ENCODE measurements around the gene MEF2D.
A peak's percentile ranks its signal among the peaks of the same experiment; 100 is the strongest.

Gene MEF2D

DNA sequence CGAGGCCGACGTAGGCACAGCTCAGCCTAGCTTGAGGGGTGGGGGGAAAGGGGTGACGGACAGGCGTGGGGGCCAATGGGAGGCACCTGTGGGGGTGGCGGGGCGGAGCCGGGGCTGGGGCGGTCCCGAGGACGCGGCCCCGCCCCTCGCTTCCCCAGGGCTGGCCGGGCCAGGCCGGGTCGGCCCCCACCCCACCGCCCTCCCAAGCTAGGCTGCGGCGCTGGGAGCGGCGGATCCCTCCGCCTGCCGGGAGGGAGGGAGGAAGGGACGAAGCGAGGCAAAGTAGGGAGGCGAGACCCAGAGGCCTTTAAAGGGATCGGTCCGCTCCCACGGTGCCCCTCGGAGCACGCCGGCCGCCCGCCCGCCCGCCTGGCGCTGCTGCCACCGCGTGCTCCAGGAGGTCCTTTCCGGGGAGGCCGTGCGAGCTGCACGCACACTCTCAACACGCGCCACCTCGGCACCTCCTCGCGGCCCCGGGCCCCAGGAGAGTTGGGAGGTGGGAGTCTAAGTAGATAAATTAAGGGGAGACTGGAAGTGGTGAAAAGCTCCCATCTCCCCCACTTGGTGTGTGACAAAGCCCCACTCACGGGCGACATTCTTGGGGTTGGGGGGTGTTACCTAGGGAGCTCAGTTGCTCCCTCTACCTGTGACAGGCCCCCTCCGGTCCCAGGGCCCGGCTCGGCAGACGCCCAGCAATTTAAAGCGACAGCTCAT is 375 bp upstream of the MEF2D start:
- peak; percentile 95 to 96 for DNase-seq (ENCODE audit: low read depth in 2 of 2)

DNA sequence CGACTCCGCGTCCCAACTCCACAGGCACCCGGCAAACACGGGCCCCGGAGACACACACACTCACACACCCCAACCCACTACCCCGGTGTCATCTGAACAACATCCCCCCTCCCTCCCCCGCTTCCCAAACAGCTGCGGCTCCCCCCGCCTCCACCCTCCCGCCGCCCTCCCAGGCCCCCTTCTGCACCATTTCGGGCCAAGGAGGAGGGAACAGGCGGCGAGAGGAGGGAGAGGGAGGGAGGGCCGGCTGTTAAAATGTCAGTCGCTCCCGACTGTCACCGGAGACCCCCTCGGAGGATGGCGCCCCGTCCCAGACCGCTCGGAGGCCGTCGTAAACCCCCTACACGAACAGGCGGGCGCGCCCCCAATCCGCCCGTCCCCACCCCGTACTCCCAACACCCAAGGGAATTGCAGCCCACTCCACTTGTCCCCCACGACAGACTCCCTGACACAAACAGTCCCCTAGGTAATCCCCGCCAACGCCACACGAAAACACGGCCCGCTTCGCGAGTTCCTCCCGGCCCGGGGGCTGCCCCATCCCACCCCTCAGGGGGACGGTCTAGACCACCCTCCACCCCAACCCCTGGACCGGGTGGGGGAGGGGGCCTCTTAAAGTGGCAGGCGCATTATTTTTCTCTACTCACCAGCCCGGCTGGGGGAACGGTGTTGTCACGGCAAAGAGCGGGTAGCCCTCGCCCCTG is 583 bp downstream of the MEF2D start:
- no peak for DNase-seq (ENCODE audit: low read depth in 2 of 2)

DNA sequence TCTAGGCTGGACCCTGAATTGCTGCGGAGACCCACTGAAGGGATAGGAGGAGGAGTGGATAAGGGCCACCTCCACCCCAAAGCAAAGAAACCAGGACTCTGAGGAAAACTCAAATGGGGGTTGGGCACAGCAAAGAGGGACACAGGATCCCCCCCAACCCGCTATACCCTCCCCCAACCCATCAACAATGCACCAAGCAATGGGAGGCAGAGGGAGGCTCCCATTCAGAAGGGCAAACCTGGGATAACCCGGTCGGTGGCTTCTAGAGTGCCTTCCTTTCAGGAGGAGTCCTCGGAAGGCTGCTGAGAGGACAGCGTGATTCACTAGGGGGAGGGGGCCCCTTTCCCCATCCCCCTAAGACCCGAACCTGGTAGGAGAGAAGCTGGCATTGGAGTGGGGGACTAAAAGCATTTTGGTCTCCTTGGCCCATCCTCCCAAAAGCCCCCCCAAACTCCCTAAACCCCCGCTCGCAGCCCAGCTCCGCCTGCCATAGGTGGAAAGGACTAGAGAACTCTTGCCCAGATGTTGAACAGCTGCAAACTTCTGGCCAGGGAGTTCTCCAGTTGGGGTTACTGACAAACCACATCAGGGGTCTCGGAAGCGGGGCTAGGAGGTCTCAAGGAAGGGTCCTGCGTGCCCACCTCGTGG is 1.3 kb downstream of the MEF2D start:
- no peak for DNase-seq (ENCODE audit: low read depth in 2 of 2)

DNA sequence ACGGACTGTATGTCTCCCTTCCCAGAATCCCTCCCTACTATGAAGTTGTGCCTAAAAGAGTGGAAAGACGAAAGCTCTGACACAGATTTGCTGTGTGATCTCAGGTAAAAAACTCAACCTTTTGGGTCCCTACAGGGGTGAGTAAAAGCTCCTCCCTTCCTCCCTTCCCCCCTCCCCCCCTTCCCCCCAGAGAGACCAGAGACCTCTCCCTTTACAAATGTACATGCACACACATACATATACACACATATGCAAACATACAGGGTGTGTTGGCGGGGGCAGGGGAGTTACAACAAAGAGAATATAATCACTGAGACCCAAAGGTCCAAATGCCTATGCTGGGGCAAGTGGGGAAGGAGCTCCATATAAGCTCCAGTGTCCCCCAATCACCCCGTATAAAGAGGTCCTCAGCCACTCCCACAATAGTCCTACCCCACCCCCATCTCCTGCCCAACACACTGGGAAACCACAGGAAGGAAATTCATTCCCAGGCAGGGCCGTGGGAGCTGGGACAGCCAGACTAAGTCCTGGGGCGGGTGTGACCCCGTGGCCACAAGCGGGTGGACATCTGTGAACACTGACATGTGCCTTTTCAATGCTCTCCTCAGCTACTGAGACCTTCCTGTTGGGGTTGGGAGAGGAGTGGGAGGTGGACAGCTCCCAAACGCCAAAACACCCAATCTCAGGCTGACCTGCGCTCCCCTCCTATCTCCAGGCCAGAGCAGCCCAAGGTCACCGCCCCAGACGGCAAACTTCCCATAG is 2.0 kb downstream of the MEF2D start:
- no peak for DNase-seq (ENCODE audit: low read depth in 2 of 2)

DNA sequence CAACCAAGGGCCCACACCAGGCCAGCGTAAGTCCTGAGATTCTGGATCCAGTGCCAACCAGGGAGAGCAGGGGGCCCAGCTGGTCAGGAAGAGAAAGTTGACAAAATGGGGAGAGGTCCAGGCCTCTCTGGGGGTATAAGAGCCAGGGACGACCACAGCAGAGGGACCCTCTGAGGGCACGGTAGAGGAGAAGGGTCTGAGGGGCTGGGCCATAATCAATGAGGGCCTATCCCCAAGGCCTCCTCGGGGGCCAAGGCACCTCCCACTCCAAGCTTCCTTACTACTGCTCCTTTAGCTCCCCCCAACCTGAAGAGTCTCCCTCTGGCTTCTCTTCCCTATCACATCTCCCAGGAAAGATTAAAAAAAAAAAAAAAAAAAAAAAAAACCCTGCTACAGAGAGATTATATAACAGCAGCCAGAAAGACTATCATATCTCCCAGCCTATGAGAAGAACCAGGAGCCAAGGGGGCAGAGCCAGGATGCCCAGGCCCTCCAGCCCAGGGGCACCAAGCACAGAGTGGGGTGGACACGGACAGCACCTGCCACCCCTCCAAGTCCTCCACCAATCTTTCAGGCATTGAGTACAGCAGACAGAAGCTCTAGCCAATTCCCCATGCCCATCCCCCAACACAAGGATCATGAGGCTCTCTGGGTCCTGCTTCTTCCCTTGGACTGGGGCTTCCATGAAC is 2.7 kb downstream of the MEF2D start:
- no peak for DNase-seq (ENCODE audit: low read depth in 2 of 2)

DNA sequence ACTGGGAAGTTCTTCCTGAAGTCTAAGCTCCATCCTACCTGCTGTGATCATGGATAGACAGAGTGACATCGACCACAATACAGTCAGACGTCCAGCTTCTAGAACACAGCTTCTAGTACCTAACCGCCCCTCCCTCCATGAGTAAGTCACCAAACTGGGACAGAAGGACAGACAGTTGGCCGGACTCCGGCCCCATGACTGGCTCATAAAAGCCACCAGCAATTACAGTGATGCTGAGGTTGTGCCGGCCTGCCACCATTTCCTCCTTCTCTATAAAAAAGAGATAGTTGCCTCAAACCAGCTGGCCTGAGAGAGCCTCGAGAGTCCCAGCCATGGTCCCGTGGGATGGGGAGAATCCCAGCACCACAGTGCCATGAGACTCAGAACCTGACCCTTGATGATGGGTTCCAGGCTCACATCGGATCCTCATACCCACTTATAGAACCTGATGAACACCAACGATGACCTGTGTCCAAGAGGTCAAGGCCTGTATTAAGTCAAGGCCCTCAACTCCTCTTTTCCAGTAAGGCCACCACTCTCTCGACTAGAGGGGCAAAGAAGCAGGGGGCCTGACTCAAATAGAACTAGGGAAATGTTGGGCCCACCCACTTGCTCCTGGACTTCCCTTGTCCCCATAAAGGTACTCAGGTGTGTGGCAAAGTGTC is 3.4 kb downstream of the MEF2D start:
- no peak for DNase-seq (ENCODE audit: low read depth in 2 of 2)

DNA sequence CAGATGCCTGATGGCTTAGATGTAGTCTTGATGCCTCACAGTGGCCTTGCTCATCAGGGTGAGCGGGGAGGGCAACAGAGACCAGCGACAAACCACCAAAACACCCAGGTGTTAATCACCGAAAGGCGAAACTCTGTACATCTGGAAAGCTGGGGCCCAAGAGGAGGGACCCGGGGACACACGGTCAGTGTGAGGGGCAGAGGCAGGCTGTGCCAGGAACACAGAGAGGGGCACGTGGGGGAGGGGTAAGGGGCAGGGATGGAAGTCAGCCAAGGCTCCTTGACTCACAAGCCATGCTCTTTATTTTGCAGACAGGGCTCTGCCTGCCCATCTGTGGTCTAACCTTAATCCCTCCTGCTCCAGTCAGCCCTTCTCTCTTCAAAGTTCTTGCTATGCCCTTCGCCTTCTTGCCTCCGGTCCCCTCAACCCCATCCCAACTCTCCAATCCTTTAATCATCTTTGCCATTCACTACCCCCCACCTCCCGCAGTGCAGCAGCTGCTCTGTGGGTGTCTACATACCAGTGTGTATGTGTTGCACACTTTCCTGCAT is 4.3 kb downstream of the MEF2D start:
- no peak for DNase-seq (ENCODE audit: low read depth in 2 of 2)

DNA sequence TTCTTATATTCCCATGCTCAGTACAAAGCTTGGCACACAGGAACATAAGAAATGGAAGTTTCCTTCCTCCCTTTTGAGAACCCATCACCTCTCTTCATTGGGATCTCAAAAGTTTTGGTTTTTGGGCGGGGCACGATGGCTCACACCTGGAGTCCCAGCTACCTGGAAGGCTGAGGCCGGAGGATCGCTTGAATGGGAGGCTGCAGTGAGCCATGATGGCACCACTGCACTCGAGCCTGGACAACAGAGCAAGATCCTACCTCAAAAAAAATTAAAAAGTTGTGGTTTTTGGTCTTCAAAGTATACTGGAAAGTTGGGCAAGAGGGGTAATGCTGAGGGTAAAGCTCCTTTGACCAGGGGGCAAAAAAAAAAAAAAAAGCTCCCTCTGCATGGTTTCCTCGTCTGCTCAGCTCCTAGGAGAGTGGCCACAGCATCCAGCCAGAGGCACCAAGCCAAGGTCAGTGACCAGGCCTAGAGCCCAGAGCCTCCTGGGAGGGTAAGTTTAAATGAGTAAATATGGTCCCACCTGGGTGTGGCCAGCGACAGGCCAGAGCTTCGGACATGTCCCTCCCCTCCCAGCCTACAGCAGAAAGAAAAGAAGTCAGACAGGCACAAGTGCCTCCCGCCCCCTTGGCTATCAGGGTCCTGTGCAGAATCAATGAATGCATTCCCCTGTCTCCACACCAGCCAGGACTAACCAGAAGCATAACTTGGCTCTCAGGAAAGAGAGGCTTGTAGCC is 5.0 kb downstream of the MEF2D start:
- DNase-seq (ENCODE audit: low read depth in 2 of 2) = no peak

DNA sequence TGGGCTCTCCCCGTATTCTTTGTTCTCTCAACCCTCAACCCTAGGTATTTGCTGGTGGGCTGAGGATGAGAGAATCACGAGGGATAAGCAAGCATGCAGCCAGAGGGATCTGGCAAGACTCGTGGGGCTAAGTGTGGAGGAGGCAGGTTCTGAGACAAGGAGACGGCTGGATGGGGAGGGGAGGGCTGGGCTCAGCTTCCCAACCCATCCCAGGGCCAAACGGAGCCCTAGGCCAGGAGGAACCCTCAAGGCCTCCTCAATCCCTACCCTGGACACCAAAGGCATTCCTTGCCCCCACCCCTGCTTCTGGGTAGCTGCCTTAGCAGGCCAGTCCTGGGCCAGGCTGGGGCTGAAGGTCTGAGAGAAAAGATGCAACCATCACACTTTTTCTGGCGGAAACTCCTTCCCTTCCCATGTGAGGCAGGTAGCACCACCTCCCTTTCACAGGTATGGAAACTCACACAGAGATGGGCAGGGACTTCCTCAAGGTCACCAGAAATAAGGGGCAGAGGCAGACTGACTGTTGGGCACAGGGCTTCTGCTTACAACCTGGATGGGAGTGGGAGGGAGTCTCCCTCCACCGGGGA is 6.2 kb downstream of the MEF2D start:
- DNase-seq (ENCODE audit: low read depth in 2 of 2) = no peak

DNA sequence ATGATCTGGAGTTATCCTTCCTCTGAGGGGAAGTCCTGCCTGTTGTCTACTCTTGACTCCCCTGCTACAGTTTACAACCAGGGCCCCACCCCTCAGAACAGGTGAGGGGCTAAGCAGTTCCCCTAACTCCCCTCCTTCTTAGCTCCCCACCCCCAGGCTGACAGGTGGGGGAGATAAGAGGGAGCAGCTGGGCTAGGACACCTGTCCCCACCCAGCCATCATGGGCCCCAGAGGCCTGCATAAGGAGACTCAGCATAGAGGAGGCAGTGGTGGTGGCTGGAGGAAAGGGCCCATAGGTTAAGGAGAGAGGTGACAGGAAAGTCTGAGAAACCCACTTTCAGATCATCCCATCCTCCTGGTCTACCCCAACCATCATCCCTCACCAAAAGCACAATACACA is 6.8 kb downstream of the MEF2D start:
- no peak for DNase-seq (ENCODE audit: low read depth in 2 of 2)

DNA sequence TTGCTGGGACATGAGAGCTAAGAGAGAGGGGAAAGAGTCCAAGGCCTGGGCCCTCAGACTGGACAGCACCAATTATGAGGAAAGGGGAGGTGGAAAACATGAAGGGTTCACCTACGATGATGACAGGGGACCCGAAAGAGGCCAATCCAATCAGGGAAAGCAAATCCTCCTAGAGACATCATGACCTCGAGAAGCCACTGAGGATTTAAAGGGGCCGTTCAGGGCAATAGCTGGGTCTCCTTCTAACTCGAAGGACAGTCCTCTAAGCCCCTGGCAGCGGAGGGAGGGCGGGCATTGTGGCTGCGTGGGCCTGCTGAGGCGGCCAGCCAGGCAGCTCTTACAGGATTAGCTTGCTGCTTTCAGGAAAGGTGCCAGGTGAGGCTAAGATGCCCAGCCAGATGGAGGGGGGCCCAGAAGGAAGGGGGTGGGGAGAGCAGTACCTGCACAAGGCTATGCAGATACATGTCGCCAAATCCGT is 7.4 kb downstream of the MEF2D start:
- no peak for DNase-seq (ENCODE audit: low read depth in 2 of 2)

DNA sequence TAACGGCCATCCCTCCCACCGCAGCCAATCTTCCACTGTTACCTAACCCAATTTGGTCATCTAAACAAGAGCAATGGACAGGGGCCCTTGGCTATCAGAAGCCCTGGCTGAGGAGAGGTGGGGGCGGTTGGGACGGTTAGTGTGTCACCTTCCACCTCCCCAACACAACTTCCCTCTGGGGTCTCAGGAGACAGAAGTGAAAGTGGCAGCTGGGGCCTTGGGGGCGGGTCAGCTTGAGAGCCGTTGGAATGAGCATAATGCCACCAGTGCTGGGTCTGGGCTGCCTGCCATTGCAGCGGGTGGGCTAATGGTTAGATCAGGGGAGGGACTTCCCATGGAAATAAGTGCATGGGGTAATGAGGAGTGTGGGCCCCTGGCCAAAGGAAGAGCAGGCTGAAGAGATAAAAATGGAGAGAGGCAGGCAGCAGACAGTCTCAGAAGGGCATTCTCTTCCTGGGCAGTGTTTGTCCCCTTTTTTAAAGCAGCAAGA is 7.9 kb downstream of the MEF2D start:
- DNase-seq (ENCODE audit: low read depth in 2 of 2) = no peak

DNA sequence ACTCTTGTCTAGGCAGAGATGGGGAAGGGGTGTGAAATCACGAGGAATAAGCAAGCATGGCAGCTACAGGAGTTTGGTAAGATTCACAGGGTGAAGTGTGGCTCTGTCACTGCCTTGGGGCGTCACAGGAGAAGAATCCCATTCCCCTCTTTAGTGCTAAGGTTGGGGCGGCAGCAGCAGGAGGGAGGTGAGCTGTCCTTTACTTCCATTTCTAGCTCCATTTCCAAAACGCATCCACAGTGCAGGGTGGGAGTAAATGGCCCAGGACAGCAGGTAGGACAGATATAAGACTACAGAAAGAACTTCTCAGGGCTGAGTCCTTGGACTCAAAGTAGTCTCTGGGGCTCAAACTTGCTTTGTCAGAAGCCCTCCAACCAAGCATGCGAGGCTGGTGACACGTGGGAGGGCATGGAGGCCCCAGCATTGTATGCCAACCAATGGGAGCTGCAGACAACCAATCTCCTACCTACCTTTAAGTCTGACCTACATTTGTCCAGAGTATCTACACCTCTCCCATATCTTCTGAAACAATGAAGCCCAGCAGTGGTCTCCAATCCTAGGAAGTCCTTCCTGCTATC is 8.5 kb downstream of the MEF2D start:
- DNase-seq (ENCODE audit: low read depth in 2 of 2) = no peak

DNA sequence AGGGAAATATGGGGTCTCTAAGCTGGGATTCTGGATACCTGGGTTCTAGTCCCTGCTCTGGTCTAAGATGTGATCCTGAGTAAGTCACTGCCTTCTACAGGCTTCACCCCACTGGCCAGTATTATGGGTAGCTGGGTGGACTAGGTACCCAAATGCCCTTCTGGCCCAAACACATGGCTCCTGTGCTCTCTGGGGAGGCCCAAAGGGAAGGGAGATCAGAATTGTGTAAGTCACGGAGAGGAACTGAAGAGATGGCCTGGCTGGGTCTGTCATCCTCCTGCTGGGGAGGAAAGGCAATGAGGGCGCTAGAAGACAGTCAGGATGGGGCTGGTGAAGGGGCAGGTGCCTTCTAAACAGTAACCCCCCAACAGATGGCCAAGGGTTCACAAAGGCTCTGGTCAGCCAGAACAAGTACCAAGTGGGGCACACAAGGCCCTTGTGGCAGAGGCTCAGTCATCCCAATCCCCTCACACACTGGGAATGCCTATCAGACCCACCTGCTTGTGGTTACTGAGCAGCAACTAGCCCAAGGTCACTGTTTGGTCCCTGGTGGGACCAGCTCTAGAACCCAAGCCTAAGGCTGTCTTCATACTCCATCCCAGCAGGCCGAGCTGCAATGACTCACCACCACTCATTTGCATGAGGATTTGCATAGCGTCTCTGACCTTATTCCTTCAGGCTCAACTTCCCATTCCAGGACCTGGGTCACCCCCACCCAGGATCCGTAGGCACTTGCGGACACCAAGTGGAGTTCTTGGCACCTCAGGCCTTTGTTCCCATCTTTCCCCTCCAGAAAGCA is 9.2 kb downstream of the MEF2D start:
- no peak for DNase-seq (ENCODE audit: low read depth in 2 of 2)

DNA sequence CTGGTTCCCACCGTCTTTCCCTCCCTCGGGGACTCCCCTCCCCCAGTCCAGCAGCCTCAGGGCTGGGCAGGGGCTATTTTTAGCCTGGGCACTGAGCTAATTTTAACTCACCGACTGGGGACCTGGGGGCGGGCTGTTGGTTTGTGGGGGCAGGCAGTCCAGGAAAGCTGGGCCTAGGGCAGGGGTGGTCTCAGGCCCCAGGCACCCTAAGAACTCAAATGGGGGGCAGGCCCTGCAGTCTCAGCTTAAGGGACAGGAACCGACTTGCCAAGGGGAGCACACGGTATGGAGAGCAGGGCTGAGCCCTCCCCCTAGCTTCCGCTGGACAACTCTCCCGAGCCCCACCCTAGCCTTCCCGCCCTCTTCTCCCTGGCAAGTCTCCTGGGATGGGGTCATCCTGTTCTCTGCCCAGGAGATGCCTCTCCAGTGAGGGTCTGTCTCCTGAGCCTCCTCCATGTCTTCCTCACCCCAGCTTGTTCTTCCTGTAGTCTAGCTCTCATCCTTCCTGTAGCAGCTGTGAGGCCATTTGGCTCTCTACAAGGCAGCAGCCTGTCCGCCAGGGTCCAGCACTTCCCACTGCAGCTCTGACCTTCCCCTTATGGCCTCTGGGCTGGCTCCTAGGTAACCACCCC is 10.1 kb downstream of the MEF2D start:
- no peak for DNase-seq (ENCODE audit: low read depth in 2 of 2)

DNA sequence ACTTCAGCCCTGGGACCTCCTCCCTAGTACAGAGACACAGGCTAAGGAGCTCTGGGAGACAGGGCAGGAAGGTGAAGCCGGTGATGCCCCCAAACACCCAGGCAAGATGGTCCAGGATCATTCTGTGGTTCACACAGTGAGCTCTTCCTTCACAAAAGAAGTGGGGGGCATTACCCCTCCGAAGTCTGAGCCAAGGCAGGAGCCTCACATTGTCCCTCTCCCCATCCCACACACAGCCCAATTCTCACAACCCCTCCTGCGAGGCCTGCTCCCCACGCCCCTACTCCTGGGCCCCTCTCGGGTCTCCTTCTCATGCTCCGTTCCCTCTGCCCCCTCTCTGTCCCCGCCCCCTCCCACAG is 10.7 kb downstream of the MEF2D start:
- no peak for DNase-seq (ENCODE audit: low read depth in 2 of 2)

DNA sequence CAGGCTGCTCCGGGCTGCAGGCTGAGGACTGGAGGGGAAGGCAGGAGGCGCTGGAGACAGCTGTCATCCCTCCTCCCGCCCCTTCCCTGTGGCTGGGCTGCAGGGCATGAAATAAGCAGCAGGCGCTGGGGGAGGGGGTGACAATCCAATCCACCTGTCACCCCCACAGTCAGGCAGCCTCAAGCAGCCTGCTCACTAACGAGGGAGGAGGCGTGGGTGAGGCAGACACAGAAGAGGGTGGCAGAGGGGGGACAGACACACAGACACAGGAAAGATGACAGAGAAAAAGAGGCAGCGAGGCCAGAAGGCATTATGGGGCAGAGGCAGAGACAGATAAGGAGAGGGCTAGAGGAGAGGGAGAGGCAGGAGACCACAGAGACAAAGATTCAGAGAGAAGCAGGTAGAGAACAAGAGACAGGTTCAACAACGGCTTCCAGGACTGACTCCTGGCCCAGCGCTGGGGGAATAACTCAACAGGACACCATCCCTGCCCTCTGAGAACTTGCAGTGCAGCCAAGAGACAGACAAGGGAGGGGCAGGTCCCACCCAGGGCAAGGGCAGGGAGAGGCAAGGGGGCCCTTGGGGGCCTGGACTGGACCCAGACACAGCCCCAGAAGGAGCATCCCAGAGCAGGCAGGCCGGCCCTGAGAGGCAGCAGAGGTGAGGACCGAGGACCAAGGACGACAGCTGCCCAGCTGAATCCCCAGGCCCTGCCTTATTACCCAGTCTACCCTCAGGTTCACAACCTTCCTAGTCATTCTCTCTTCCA is 11.2 kb downstream of the MEF2D start:
- DNase-seq (ENCODE audit: low read depth in 2 of 2) = no peak
